ENCODE data around the gene STK17A. TPM values are rescaled to one million over a fixed set of nuclear protein-coding genes. Genes with fewer than 3 reads are reported as not detected.
"Not testable (repeated sequence)": the region's sequence is repeated elsewhere in the genome, so short reads cannot be mapped to it uniquely, and the experiment has no call there.

The STK17A gene
- total RNA-seq, 2 experiments from 2014 or later, result 106 TPM

- ATAC-seq (ENCODE audit: low read depth) (no peak), DNase-seq (no peak)
- H3K9me3 Mint-ChIP-seq, result no peaks in the 10 kb centered on the region
- POLR2A ChIA-PET, result interaction anchor here (1.3 to 1.8 kb wide), 2 partner anchors 12 to 37 kb away, joined by 4 read pairs; partner anchors contain the start of gene STK17A
- peaks cover 41% of the 10 kb centered on the region for H3K4me1 Mint-ChIP-seq
- H3K4me3 Mint-ChIP-seq, result no peak overlapping the region
- H3K27ac Mint-ChIP-seq, result no peak overlapping the region
- peaks cover 41% of the 10 kb centered on the region for H3K36me3 Mint-ChIP-seq
- H3K27me3 Mint-ChIP-seq, result no peaks in the 10 kb centered on the region
Measured at GRCh38 chr7:43619213-43620012, 36.5 kb downstream of the STK17A start.

- POLR2A ChIA-PET, result interaction anchor here (1.0 to 1.8 kb wide), 4 partner anchors 9 to 39 kb away, joined by 4 to 11 read pairs (median 6); partner anchors contain the start of gene STK17A
- DNase-seq (no peak), ATAC-seq (ENCODE audit: low read depth) (no peak)
- H3K4me1 Mint-ChIP-seq, result peaks cover 43% of the 10 kb centered on the region
- no peaks in the 10 kb centered on the region for H3K9me3 Mint-ChIP-seq
- peak overlapping the region; percentile 63 for H3K4me3 Mint-ChIP-seq
- H3K27ac Mint-ChIP-seq, result peak overlapping the region; percentile 66
- H3K36me3 Mint-ChIP-seq, result peaks cover 41% of the 10 kb centered on the region
- H3K27me3 Mint-ChIP-seq, result no peaks in the 10 kb centered on the region
Measured at GRCh38 chr7:43621729-43622448, 39.0 kb downstream of the STK17A start.

- H3K9me3 Mint-ChIP-seq, result no peaks in the 10 kb centered on the region
Measured at GRCh38 chr7:43624156-43624555, 41.2 kb downstream of the STK17A start.

GRCh38 chr7:43625453-43625852, 42.5 kb downstream of the STK17A start:
- H3K4me1 Mint-ChIP-seq, result peaks cover 65% of the 10 kb centered on the region
- no peaks in the 10 kb centered on the region for H3K27me3 Mint-ChIP-seq
- DNase-seq (no peak), ATAC-seq (ENCODE audit: low read depth) (peak; percentile 84)
- H3K9me3 Mint-ChIP-seq, result no peaks in the 10 kb centered on the region
- POLR2A ChIA-PET, result interaction anchor here (0.6 to 1.3 kb wide), 3 partner anchors 24 to 43 kb away, joined by 4 to 7 read pairs (median 4); partner anchors contain the start of gene STK17A
- H3K36me3 Mint-ChIP-seq, result peaks cover 59% of the 10 kb centered on the region
- H3K27ac Mint-ChIP-seq, result peak overlapping the region; percentile 94
- peak overlapping the region; percentile 69 for H3K4me3 Mint-ChIP-seq

More at GRCh38 chr7:43624156-43624555, 41.2 kb downstream of the STK17A start:
- peaks cover 55% of the 10 kb centered on the region for H3K36me3 Mint-ChIP-seq
- no peak for ATAC-seq (ENCODE audit: low read depth)
- peaks cover 58% of the 10 kb centered on the region for H3K4me1 Mint-ChIP-seq
- POLR2A ChIA-PET, result no interaction called here
- peak overlapping the region; percentile 74 for H3K27ac Mint-ChIP-seq
- H3K27me3 Mint-ChIP-seq, result no peaks in the 10 kb centered on the region
- DNase-seq, result no peak
- peak overlapping the region; percentile 11 for H3K4me3 Mint-ChIP-seq

- DNase-seq (no peak), ATAC-seq (ENCODE audit: low read depth) (no peak)
- Mint-ChIP-seq H3K27me3 (no peaks in the 10 kb centered on the region), H3K9me3 (no peaks in the 10 kb centered on the region), H3K27ac (peak overlapping the region; percentile 64), H3K4me1 (peaks cover 67% of the 10 kb centered on the region), H3K4me3 (peak overlapping the region; percentile 18), H3K36me3 (peaks cover 61% of the 10 kb centered on the region)
- POLR2A ChIA-PET, result interaction anchor here (0.6 to 1.3 kb wide), 5 partner anchors 19 to 43 kb away, joined by 3 to 7 read pairs (median 3); partner anchors contain the start of gene STK17A
Measured at GRCh38 chr7:43625980-43626379, 43.1 kb downstream of the STK17A start.

- ATAC-seq (ENCODE audit: low read depth), result no peak
- H3K27me3 Mint-ChIP-seq, result no peaks in the 10 kb centered on the region
- H3K4me1 Mint-ChIP-seq, result peaks cover 67% of the 10 kb centered on the region
- H3K9me3 Mint-ChIP-seq, result no peaks in the 10 kb centered on the region
- POLR2A ChIA-PET, result interaction anchor here (0.6 to 1.2 kb wide), 4 partner anchors 19 to 44 kb away, joined by 3 to 4 read pairs (median 3); partner anchors contain the start of gene STK17A
- no peak overlapping the region for H3K27ac Mint-ChIP-seq
- H3K36me3 Mint-ChIP-seq, result peaks cover 62% of the 10 kb centered on the region
- no peak overlapping the region for H3K4me3 Mint-ChIP-seq
- no peak for DNase-seq
Measured at GRCh38 chr7:43626695-43627094, 43.8 kb downstream of the STK17A start.

GRCh38 chr7:43627798-43628197, 44.9 kb downstream of the STK17A start:
- H3K4me3 Mint-ChIP-seq; ATAC-seq (ENCODE audit: low read depth); DNase-seq; H3K9me3 Mint-ChIP-seq; H3K27me3 Mint-ChIP-seq: not testable (repeated sequence)
- peak overlapping the region; percentile 0 for H3K27ac Mint-ChIP-seq
- POLR2A ChIA-PET, result interaction anchor here (0.9 kb wide), 1 partner anchor 21 kb away, joined by 3 read pairs; no protein-coding TSS in a partner anchor
- H3K4me1 Mint-ChIP-seq, result peaks cover 67% of the 10 kb centered on the region
- H3K36me3 Mint-ChIP-seq, result peaks cover 61% of the 10 kb centered on the region

- POLR2A ChIA-PET, result interaction anchor here (0.7 to 0.9 kb wide), 2 partner anchors 20 to 41 kb away, joined by 3 to 4 read pairs; no protein-coding TSS in a partner anchor
- no peak for DNase-seq
- Mint-ChIP-seq H3K27me3 (no peaks in the 10 kb centered on the region), H3K9me3 (no peaks in the 10 kb centered on the region), H3K4me1 (peaks cover 69% of the 10 kb centered on the region), H3K27ac (peak overlapping the region; percentile 15), H3K4me3 (no peak overlapping the region), H3K36me3 (peaks cover 61% of the 10 kb centered on the region)
- ATAC-seq (ENCODE audit: low read depth), result no peak
Measured at GRCh38 chr7:43628431-43628830, 45.5 kb downstream of the STK17A start.

GRCh38 chr7:43629857-43630256, 46.9 kb downstream of the STK17A start:
- H3K4me1 Mint-ChIP-seq, result peaks cover 67% of the 10 kb centered on the region
- H3K27me3 Mint-ChIP-seq, result no peaks in the 10 kb centered on the region
- POLR2A ChIA-PET, result interaction anchor here (0.8 to 1.5 kb wide), 4 partner anchors 18 to 47 kb away, joined by 3 read pairs; partner anchors contain the start of gene STK17A
- H3K36me3 Mint-ChIP-seq, result peaks cover 61% of the 10 kb centered on the region
- DNase-seq, result no peak
- no peak overlapping the region for H3K27ac Mint-ChIP-seq
- peak overlapping the region; percentile 3 for H3K4me3 Mint-ChIP-seq
- no peaks in the 10 kb centered on the region for H3K9me3 Mint-ChIP-seq
- ATAC-seq (ENCODE audit: low read depth), result no peak

- peaks cover 68% of the 10 kb centered on the region for H3K4me1 Mint-ChIP-seq
- H3K27me3 Mint-ChIP-seq, result no peaks in the 10 kb centered on the region
- no peaks in the 10 kb centered on the region for H3K9me3 Mint-ChIP-seq
- peaks cover 63% of the 10 kb centered on the region for H3K36me3 Mint-ChIP-seq
- H3K4me3 Mint-ChIP-seq, result peak overlapping the region; percentile 18
- DNase-seq (no peak), ATAC-seq (ENCODE audit: low read depth) (no peak)
- POLR2A ChIA-PET, result interaction anchor here (0.8 to 1.5 kb wide), 4 partner anchors 18 to 48 kb away, joined by 3 read pairs; partner anchors contain the start of gene STK17A
- peak overlapping the region; percentile 54 for H3K27ac Mint-ChIP-seq
Measured at GRCh38 chr7:43630482-43630881, 47.6 kb downstream of the STK17A start.

GRCh38 chr7:43631559-43631958, 48.7 kb downstream of the STK17A start:
- peak overlapping the region; percentile 78 for H3K27ac Mint-ChIP-seq
- H3K4me1 Mint-ChIP-seq, result peaks cover 64% of the 10 kb centered on the region
- H3K4me3 Mint-ChIP-seq, result peak overlapping the region; percentile 56
- peaks cover 58% of the 10 kb centered on the region for H3K36me3 Mint-ChIP-seq
- DNase-seq (no peak), ATAC-seq (ENCODE audit: low read depth) (peak; percentile 37)
- no peaks in the 10 kb centered on the region for H3K27me3 Mint-ChIP-seq
- no peaks in the 10 kb centered on the region for H3K9me3 Mint-ChIP-seq
- POLR2A ChIA-PET, result interaction anchor here (0.9 kb wide), 1 partner anchor 11 kb away, joined by 4 read pairs; no protein-coding TSS in a partner anchor

- Mint-ChIP-seq H3K9me3 (no peaks in the 10 kb centered on the region), H3K4me3 (peak overlapping the region; percentile 56), H3K36me3 (peaks cover 62% of the 10 kb centered on the region), H3K27ac (peak overlapping the region; percentile 77), H3K4me1 (peaks cover 69% of the 10 kb centered on the region), H3K27me3 (no peaks in the 10 kb centered on the region)
- no peak for DNase-seq
- POLR2A ChIA-PET, result interaction anchor here (0.8 to 1.2 kb wide), 3 partner anchors 17 to 50 kb away, joined by 3 to 5 read pairs (median 4); partner anchors contain the start of gene STK17A
- no peak for ATAC-seq (ENCODE audit: low read depth)
Measured at GRCh38 chr7:43632746-43633145, 49.8 kb downstream of the STK17A start.

GRCh38 chr7:43634384-43634783, 51.5 kb downstream of the STK17A start:
- POLR2A ChIA-PET, result interaction anchor here (1.4 kb wide), 1 partner anchor 50 kb away, joined by 3 read pairs; no protein-coding TSS in a partner anchor

More at GRCh38 chr7:43634384-43634783, 51.5 kb downstream of the STK17A start:
- ATAC-seq (ENCODE audit: low read depth), result no peak
- Mint-ChIP-seq H3K9me3 (no peaks in the 10 kb centered on the region), H3K4me1 (peaks cover 68% of the 10 kb centered on the region), H3K36me3 (peaks cover 59% of the 10 kb centered on the region), H3K4me3 (no peak overlapping the region), H3K27ac (no peak overlapping the region), H3K27me3 (no peaks in the 10 kb centered on the region)
- DNase-seq, result no peak
